OCI-LY3 (cell line): Measurements from ENCODE around the gene SLC6A11.

Source experiments
- CTCF ChIP-seq: fragments of 200-600, 300-600 bp; sonication (generic); IDR thresholded peaks from 2 replicates; pipeline ENCODE4 v1.5.1; 2014; ENCODE audit warnings: antibody characterized with exemption, low read length, low read depth
- EZH2phosphoT487 ChIP-seq: fragments of 200-600 bp; shearing (Covaris generic); IDR thresholded peaks from 2 replicates; pipeline ENCODE4 v1.6.1; 2018; ENCODE audit warnings: antibody characterized with exemption, mixed run types, low read depth

DNA sequence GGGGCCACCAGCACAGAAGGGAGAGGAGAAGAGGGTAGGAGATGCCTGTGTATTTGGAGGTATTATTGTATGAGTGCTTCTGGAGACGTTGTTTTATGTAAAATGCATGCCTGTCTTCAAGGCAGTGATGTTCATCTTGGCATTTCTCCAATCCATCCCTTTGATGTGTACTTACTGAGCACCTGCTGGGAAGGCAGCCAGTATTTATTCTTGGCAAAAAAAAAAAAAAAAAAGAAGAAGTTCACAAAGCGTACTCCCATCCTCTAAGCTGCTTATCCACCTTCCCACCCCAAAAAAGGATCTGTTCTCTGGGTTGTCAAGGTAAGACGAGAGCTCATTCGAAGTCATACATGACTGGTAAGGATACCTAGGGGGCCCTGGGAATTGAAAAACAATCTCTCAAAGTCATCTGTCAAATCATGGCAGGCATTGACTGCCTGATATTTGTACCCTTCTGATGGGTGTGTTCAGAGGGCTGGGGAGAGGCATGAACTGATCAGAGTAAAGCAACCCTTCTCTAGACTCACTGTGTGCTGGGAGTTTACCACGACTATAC is 146.5 kb downstream of the SLC6A11 start:
- TF ChIP-seq EZH2phosphoT487: no peak
- no peak for TF ChIP-seq CTCF
